MM.1S (cell line): ENCODE data around the gene KCNQ4.

Source experiments
- DNase-seq: peaks from one replicate; pipeline ENCODE4 v3.0.0-alpha.2; 2015
- H2AFZ ChIP-seq: fragments of 300-600 bp; sonication (generic); 2 replicates; pipeline ENCODE4 v1.6.0; 2016; ENCODE audit warnings: antibody characterized with exemption, low read length
- H3F3A ChIP-seq: fragments of 300-600 bp; sonication (generic); 2 replicates; pipeline ENCODE4 v1.6.1; 2016; ENCODE audit warnings: mild to moderate bottlenecking, antibody characterized with exemption, low read length, moderate library complexity, mixed read lengths; ENCODE audit not compliant: insufficient read depth
- H3K27ac ChIP-seq: fragments of 300-600 bp; sonication (generic); 2 replicates; pipeline ENCODE4 v1.5.1; 2016; ENCODE audit warnings: mild to moderate bottlenecking, low read length
- H3K27me3 ChIP-seq: fragments of 300-600 bp; sonication (generic); replicated peaks from 2 replicates; pipeline ENCODE4 v1.6.0; 2016; ENCODE audit warnings: low read length; ENCODE audit not compliant: insufficient read depth
- H3K36me3 ChIP-seq: fragments of 300-600 bp; sonication (generic); replicated peaks from 2 replicates; pipeline ENCODE4 v1.6.1; 2016; ENCODE audit warnings: mild to moderate bottlenecking, low read length, mixed read lengths; ENCODE audit not compliant: insufficient read depth
- H3K4me1 ChIP-seq: fragments of 300-600 bp; sonication (generic); 2 replicates; pipeline ENCODE4 v1.6.1; 2016; ENCODE audit warnings: low read length, mixed read lengths
- H3K4me2 ChIP-seq: fragments of 300-600 bp; sonication (generic); 2 replicates; pipeline ENCODE4 v1.6.0; 2016; ENCODE audit warnings: low read depth, low read length
- H3K4me3 ChIP-seq: fragments of 300-600 bp; sonication (generic); 2 replicates; pipeline ENCODE4 v1.5.1; 2016; ENCODE audit warnings: low read length, mixed read lengths
- H3K79me2 ChIP-seq: fragments of 300-600 bp; sonication (generic); 2 replicates; pipeline ENCODE4 v1.6.1; 2016; ENCODE audit warnings: mixed run types, low read length, mixed read lengths
- H3K9ac ChIP-seq: fragments of 300-600 bp; sonication (generic); 2 replicates; pipeline ENCODE4 v1.6.1; 2016; ENCODE audit warnings: low read length, mixed read lengths
- H3K9me2 ChIP-seq: fragments of 300-600 bp; sonication (generic); replicated peaks from 2 replicates; pipeline ENCODE4 v1.6.1; 2016; ENCODE audit warnings: mild to moderate bottlenecking, low read length, mixed read lengths; ENCODE audit not compliant: insufficient read depth
- H3K9me3 ChIP-seq: fragments of 300-600 bp; sonication (generic); replicated peaks from 2 replicates; pipeline ENCODE4 v1.6.1; 2016; ENCODE audit warnings: mild to moderate bottlenecking, low read length, mixed read lengths; ENCODE audit not compliant: insufficient read depth
- H4K20me1 ChIP-seq: fragments of 300-600 bp; sonication (generic); 2 replicates; pipeline ENCODE4 v1.6.1; 2016; ENCODE audit warnings: mild to moderate bottlenecking, low read length, moderate library complexity, mixed read lengths; ENCODE audit not compliant: insufficient read depth
- CTCF ChIP-seq: fragments of 300-600 bp; sonication (generic); IDR thresholded peaks from 2 replicates; pipeline ENCODE4 v1.5.1; 2016; ENCODE audit warnings: antibody characterized with exemption, low read length, mixed read lengths
- EZH2 ChIP-seq: fragments of 300-600 bp; sonication (generic); optimal IDR thresholded peaks from 2 replicates; pipeline ENCODE3; 2017; ENCODE audit warnings: low read depth, mild to moderate bottlenecking, antibody characterized with exemption, low read length, mixed read lengths
- EZH2phosphoT487 ChIP-seq: fragments of 300-600 bp; sonication (generic); IDR thresholded peaks from 2 replicates; pipeline ENCODE4 v1.6.1; 2018; ENCODE audit warnings: antibody characterized with exemption, low read length

KCNQ4 gene

GRCh38 chr1:40830419-40830943 lies 46.9 kb downstream of the KCNQ4 start:
- Histone ChIP-seq H3K4me3 (no peak overlapping the region), H3K9ac (no peak overlapping the region), H3K4me1 (no peaks in the 10 kb centered on the region), H3F3A (no peaks in the 10 kb centered on the region), H3K9me3 (no peaks in the 10 kb centered on the region), H3K4me2 (no peak overlapping the region), H3K27ac (no peak overlapping the region), H3K79me2 (no peaks in the 10 kb centered on the region), H3K27me3 (0 out of 2 replicates have a peak, but pooled peaks cover 4% of the 10 kb centered on the region), H4K20me1 (no peaks in the 10 kb centered on the region), H3K9me2 (no peaks in the 10 kb centered on the region), H3K36me3 (no peaks in the 10 kb centered on the region), H2AFZ (no peak overlapping the region)
- no peak for TF ChIP-seq EZH2
- TF ChIP-seq EZH2phosphoT487, result no peak
- TF ChIP-seq CTCF, result no peak
- DNase-seq, result no peak

- Histone ChIP-seq H3K9me3 (no peaks in the 10 kb centered on the region), H3F3A (no peaks in the 10 kb centered on the region), H3K79me2 (no peaks in the 10 kb centered on the region), H3K4me2 (no peak overlapping the region), H2AFZ (no peak overlapping the region), H3K9me2 (no peaks in the 10 kb centered on the region), H3K27ac (no peak overlapping the region), H3K27me3 (0 out of 2 replicates have a peak, but pooled peaks cover 4% of the 10 kb centered on the region), H4K20me1 (no peaks in the 10 kb centered on the region), H3K36me3 (no peaks in the 10 kb centered on the region), H3K4me1 (no peaks in the 10 kb centered on the region), H3K9ac (no peak overlapping the region), H3K4me3 (no peak overlapping the region)
- TF ChIP-seq EZH2phosphoT487 (no peak), EZH2 (no peak), CTCF (no peak)
- DNase-seq, result no peak
These were observed 47.6 kb downstream of the KCNQ4 start for GRCh38 chr1:40831001-40831732.

GRCh38 chr1:40833979-40834378 lies 50.4 kb downstream of the KCNQ4 start:
- H4K20me1 ChIP-seq, result no peaks in the 10 kb centered on the region
- no peaks in the 10 kb centered on the region for H3F3A ChIP-seq
- no peaks in the 10 kb centered on the region for H3K9me2 ChIP-seq
- H3K79me2 ChIP-seq, result no peaks in the 10 kb centered on the region
- DNase-seq, result no peak
- no peak overlapping the region for H3K9ac ChIP-seq
- TF ChIP-seq EZH2phosphoT487 (no peak), CTCF (no peak), EZH2 (no peak)
- H3K4me1 ChIP-seq, result no peaks in the 10 kb centered on the region
- H2AFZ ChIP-seq, result no peak overlapping the region
- no peaks in the 10 kb centered on the region for H3K36me3 ChIP-seq
- no peak overlapping the region for H3K4me2 ChIP-seq
- no peaks in the 10 kb centered on the region for H3K9me3 ChIP-seq
- no peak overlapping the region for H3K27ac ChIP-seq
- no peak overlapping the region for H3K4me3 ChIP-seq
- H3K27me3 ChIP-seq, result no peaks in the 10 kb centered on the region
